Measurements from ENCODE around the gene MT1X. TPM values are rescaled to one million over a fixed set of nuclear protein-coding genes. Genes with fewer than 3 reads are reported as not detected.

The MT1X gene
- total and polyA plus RNA-seq, 2 experiments from 2014 or later: 293 to 942 TPM

DNA sequence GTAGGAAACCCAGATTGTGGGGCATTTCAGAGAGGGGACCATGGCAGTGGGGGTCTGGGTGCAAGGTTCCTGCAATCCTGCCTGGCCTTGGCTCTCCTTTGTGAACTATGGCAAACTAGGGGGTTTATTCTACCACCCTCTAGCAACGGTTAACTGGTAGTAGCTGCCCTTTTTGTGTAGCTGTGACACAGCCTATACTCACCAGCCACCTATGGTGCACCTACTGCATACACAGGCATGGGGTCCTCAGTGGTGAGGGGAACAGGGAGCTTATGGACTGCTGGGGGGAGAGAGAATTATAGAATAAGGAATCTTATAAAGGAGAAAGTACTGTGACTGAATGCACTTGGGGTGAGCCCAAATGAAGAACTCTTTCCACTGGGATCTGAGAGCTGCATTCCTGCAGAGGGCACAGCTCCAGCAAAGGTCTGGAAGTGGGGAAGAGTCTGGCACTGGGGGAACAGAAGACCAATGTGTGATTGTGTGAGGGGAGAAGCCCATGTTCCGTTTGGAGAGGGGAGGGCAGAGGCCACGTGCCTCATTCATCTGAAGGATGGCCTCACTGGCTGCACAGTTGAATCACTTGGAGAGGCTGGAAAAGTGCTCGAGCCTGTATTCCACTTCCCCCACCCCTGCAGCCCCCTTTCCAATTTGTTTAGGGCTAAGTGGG is 2.1 kb downstream of the MT1X start:
- Histone ChIP-seq H3K36me3 (ENCODE audit: insufficient read depth) (no peaks in the 10 kb centered on the region), H3K79me2 (replicated peaks; ENCODE audit: insufficient read depth) (peaks cover 14% of the 10 kb centered on the region), H2AFZ (no peak overlapping the region), H3K4me1 (ENCODE audit: insufficient read depth) (peaks cover 29% of the 10 kb centered on the region), H3K27me3 (ENCODE audit: insufficient read depth) (peaks cover 24% of the 10 kb centered on the region), H3K4me3 (no peak overlapping the region), H3K9me2 (ENCODE audit: insufficient read depth) (no peaks in the 10 kb centered on the region), H3F3A (replicated peaks; ENCODE audit: low read depth) (peaks cover 7% of the 10 kb centered on the region; the same call in 1 of the 2 replicates), H3K27ac (ENCODE audit: low read depth) (no peak overlapping the region), H3K4me2 (no peak overlapping the region; the same call in 1 of the 2 replicates), H4K20me1 (replicated peaks; ENCODE audit: insufficient read depth) (no peaks in the 10 kb centered on the region)
- Mint-ChIP-seq H3K9me3 (peaks cover 11% of the 10 kb centered on the region; the same call in 2 of the 3 replicates), H3K4me3 (peak overlapping the region; percentile 93), H3K36me3 (ENCODE audit: low read depth) (peaks cover 43% of the 10 kb centered on the region), H3K4me1 (peaks cover 26% of the 10 kb centered on the region), H3K27ac (0 out of 2 replicates have a peak overlapping the region, but pooled peaks have one; percentile 38), H3K27me3 (ENCODE audit: insufficient read depth, low read depth, poor library complexity) (peaks cover 29% of the 10 kb centered on the region)
- TF ChIP-seq NANOG (IDR thresholded peaks at IDR 0.05; ENCODE audit: borderline replicate concordance) (no peak), ZNF114 (CRISPR knock-in tag; IDR thresholded peaks at IDR 0.05) (no peak), POLR2AphosphoS5 (IDR thresholded peaks at IDR 0.05; ENCODE audit: low read depth) (peak; percentile 64)
- no peak for ATAC-seq
- no peak for DNase-seq (ENCODE audit: low spot score)

DNA sequence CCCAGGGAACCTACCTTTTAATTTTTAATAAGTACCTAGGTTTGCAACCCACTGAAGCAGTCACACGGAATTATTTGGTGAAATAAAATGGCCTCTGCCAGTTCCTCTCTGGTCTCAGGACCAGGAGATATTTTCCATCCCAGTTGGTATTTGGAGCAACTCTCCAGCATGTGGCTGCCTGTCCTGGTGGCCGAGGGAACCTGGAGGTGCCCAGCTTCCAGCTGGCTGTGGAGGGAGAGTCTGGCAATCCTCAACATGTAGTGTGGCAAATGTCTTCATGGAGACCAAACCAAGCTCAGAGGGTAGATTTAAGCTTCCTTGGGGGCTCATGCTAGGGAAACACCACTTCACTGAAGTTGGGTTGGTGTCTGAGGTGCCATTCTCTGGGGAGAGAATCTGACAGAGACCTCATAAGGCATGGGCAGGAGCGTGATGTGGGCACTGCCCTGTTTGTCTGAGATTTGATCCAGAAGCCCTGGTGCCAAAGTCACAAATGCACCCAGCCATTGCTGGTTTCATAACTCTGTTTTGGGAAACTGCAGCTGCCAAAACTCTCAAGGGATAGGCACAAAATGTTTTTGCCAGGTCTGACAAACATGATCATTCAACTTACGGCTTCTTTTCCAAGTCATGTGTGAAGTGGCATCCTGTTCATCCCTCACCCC is 2.8 kb downstream of the MT1X start:
- Mint-ChIP-seq H3K9me3 (peaks cover 11% of the 10 kb centered on the region; the same call in 2 of the 3 replicates), H3K4me3 (peak overlapping the region; percentile 93; the same call in 1 of the 3 replicates), H3K4me1 (peaks cover 27% of the 10 kb centered on the region), H3K36me3 (ENCODE audit: low read depth) (peaks cover 43% of the 10 kb centered on the region), H3K27ac (no peak overlapping the region), H3K27me3 (ENCODE audit: insufficient read depth, low read depth, poor library complexity) (peaks cover 33% of the 10 kb centered on the region)
- Histone ChIP-seq H3K4me2 (no peak overlapping the region), H2AFZ (no peak overlapping the region), H3F3A (replicated peaks; ENCODE audit: low read depth) (peaks cover 7% of the 10 kb centered on the region; the same call in 1 of the 2 replicates), H4K20me1 (replicated peaks; ENCODE audit: insufficient read depth) (no peaks in the 10 kb centered on the region), H3K4me1 (ENCODE audit: insufficient read depth) (peaks cover 30% of the 10 kb centered on the region), H3K27ac (ENCODE audit: low read depth) (no peak overlapping the region), H3K79me2 (replicated peaks; ENCODE audit: insufficient read depth) (peaks cover 14% of the 10 kb centered on the region), H3K36me3 (ENCODE audit: insufficient read depth) (no peaks in the 10 kb centered on the region), H3K4me3 (no peak overlapping the region), H3K27me3 (ENCODE audit: insufficient read depth) (peaks cover 24% of the 10 kb centered on the region), H3K9me2 (ENCODE audit: insufficient read depth) (no peaks in the 10 kb centered on the region)
- no peak for DNase-seq (ENCODE audit: low spot score)
- ATAC-seq: no peak
- TF ChIP-seq CTCF (conservative IDR thresholded peaks at IDR 0.05; ENCODE audit: low read depth in 2 of 2) (no peak), JUNB (IDR thresholded peaks at IDR 0.05; ENCODE audit: unreplicated experiment) (no peak), POLR2AphosphoS5 (IDR thresholded peaks at IDR 0.05; ENCODE audit: low read depth) (no peak), ZNF331 (CRISPR knock-in tag; IDR thresholded peaks at IDR 0.05; ENCODE audit: low read depth) (no peak), ETS1 (IDR thresholded peaks at IDR 0.05) (no peak)
- TF ChIP-seq, protein P1, sequence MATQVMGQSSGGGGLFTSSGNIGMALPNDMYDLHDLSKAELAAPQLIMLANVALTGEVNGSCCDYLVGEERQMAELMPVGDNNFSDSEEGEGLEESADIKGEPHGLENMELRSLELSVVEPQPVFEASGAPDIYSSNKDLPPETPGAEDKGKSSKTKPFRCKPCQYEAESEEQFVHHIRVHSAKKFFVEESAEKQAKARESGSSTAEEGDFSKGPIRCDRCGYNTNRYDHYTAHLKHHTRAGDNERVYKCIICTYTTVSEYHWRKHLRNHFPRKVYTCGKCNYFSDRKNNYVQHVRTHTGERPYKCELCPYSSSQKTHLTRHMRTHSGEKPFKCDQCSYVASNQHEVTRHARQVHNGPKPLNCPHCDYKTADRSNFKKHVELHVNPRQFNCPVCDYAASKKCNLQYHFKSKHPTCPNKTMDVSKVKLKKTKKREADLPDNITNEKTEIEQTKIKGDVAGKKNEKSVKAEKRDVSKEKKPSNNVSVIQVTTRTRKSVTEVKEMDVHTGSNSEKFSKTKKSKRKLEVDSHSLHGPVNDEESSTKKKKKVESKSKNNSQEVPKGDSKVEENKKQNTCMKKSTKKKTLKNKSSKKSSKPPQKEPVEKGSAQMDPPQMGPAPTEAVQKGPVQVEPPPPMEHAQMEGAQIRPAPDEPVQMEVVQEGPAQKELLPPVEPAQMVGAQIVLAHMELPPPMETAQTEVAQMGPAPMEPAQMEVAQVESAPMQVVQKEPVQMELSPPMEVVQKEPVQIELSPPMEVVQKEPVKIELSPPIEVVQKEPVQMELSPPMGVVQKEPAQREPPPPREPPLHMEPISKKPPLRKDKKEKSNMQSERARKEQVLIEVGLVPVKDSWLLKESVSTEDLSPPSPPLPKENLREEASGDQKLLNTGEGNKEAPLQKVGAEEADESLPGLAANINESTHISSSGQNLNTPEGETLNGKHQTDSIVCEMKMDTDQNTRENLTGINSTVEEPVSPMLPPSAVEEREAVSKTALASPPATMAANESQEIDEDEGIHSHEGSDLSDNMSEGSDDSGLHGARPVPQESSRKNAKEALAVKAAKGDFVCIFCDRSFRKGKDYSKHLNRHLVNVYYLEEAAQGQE (IDR thresholded peaks at IDR 0.05; ENCODE audit: unreplicated experiment): no peak
